ACC112 (cell line): ENCODE results near the gene TP53I11.

Experiments
- H2AFZ ChIP-seq: fragments of 200-600 bp; sonication (generic); one replicate; pipeline ENCODE4 v1.6.0; 2017; ENCODE audit warnings: antibody characterized with exemption, low read length; ENCODE audit not compliant: unreplicated experiment
- H3K27ac ChIP-seq: fragments of 200-600 bp; sonication (generic); 2 replicates; pipeline ENCODE4 v1.5.1; 2014; ENCODE audit warnings: low read depth, mild to moderate bottlenecking, antibody characterized with exemption, low read length, moderate library complexity
- H3K27me3 ChIP-seq: fragments of 200-600 bp; sonication (generic); 2 replicates; pipeline ENCODE4 v1.6.1; 2014; ENCODE audit warnings: mild to moderate bottlenecking, antibody characterized with exemption, low read length, moderate library complexity, mixed read lengths; ENCODE audit not compliant: insufficient read depth
- H3K36me3 ChIP-seq: fragments of 200-600 bp; sonication (generic); 2 replicates; pipeline ENCODE4 v1.6.1; 2016; ENCODE audit warnings: mild to moderate bottlenecking, antibody characterized with exemption, low read length, moderate library complexity, mixed read lengths; ENCODE audit not compliant: insufficient read depth
- H3K4me1 ChIP-seq: fragments of 200-600 bp; sonication (generic); one replicate; pipeline ENCODE4 v1.6.1; 2016; ENCODE audit warnings: low read length, mixed read lengths; ENCODE audit not compliant: insufficient read depth, unreplicated experiment, control insufficient read depth
- H3K4me3 ChIP-seq: fragments of 200-600 bp; sonication (generic); 2 replicates; pipeline ENCODE4 v1.5.1; 2014; ENCODE audit warnings: mild to moderate bottlenecking, low read depth, low read length
- H3K79me2 ChIP-seq: fragments of 200-600 bp; sonication (generic); one replicate; pipeline ENCODE4 v1.6.0; 2016; ENCODE audit warnings: low read length; ENCODE audit not compliant: control insufficient read depth, unreplicated experiment, insufficient read depth

Gene TP53I11

GRCh38 chr11:44912270-44912987 lies 38.3 kb downstream of the TP53I11 start:
- Histone ChIP-seq H3K36me3 (no peaks in the 10 kb centered on the region), H3K27me3 (0 out of 2 replicates have a peak, but pooled peaks cover 4% of the 10 kb centered on the region), H3K79me2 (no peaks in the 10 kb centered on the region), H3K27ac (no peak overlapping the region), H3K4me3 (no peak overlapping the region), H3K4me1 (peaks cover 7% of the 10 kb centered on the region), H2AFZ (no peak overlapping the region)

GRCh38 chr11:44911029-44911814 lies 39.5 kb downstream of the TP53I11 start:
- no peak overlapping the region for H3K27ac ChIP-seq
- H3K27me3 ChIP-seq: 0 out of 2 replicates have a peak, but pooled peaks cover 4% of the 10 kb centered on the region
- H3K4me1 ChIP-seq: peaks cover 7% of the 10 kb centered on the region
- peak overlapping the region; percentile 53 for H2AFZ ChIP-seq
- H3K36me3 ChIP-seq: no peaks in the 10 kb centered on the region
- no peaks in the 10 kb centered on the region for H3K79me2 ChIP-seq
- H3K4me3 ChIP-seq: peak overlapping the region; percentile 42; the same call in 1 of the 2 replicates

GRCh38 chr11:44910591-44910990 lies 40.1 kb downstream of the TP53I11 start:
- Histone ChIP-seq H3K79me2 (no peaks in the 10 kb centered on the region), H3K27me3 (0 out of 2 replicates have a peak, but pooled peaks cover 9% of the 10 kb centered on the region), H3K27ac (no peak overlapping the region), H3K4me1 (peaks cover 7% of the 10 kb centered on the region), H3K36me3 (no peaks in the 10 kb centered on the region), H2AFZ (no peak overlapping the region), H3K4me3 (no peak overlapping the region)

DNA sequence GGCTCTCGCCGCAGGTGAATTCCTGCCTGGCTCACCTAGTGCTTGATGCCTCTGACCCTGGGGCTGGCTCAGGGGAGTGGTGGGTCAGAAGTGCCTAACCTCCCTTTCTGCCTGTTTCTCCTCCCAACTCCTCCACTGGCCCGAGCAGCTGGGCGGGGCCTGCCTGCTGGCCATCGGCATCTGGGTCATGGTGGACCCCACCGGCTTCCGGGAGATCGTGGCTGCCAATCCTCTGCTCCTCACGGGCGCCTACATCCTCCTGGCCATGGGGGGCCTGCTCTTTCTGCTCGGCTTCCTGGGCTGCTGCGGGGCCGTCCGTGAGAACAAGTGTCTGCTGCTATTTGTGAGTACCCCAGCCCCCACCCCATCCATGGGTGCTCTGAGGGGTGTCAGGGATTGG lies 41.1 kb downstream of the TP53I11 start:
- H3K4me1 ChIP-seq: peaks cover 7% of the 10 kb centered on the region

GRCh38 chr11:44906649-44907048 lies 44.0 kb downstream of the TP53I11 start:
- Histone ChIP-seq H3K36me3 (no peaks in the 10 kb centered on the region), H3K27ac (no peak overlapping the region), H3K27me3 (peaks cover 16% of the 10 kb centered on the region; the same call in 1 of the 2 replicates)

More for the DNA sequence above, 41.1 kb downstream of the TP53I11 start:
- Histone ChIP-seq H3K27me3 (0 out of 2 replicates have a peak, but pooled peaks cover 10% of the 10 kb centered on the region), H3K36me3 (no peaks in the 10 kb centered on the region), H3K27ac (no peak overlapping the region), H3K79me2 (no peaks in the 10 kb centered on the region), H2AFZ (no peak overlapping the region), H3K4me3 (no peak overlapping the region)

GRCh38 chr11:44905131-44905866 lies 45.4 kb downstream of the TP53I11 start:
- Histone ChIP-seq H3K36me3 (no peaks in the 10 kb centered on the region), H2AFZ (no peak overlapping the region), H3K27me3 (peaks cover 16% of the 10 kb centered on the region; the same call in 1 of the 2 replicates), H3K79me2 (no peaks in the 10 kb centered on the region), H3K4me1 (no peaks in the 10 kb centered on the region), H3K4me3 (no peak overlapping the region), H3K27ac (no peak overlapping the region)

More at GRCh38 chr11:44906649-44907048, 44.0 kb downstream of the TP53I11 start:
- peaks cover 7% of the 10 kb centered on the region for H3K4me1 ChIP-seq
- H3K4me3 ChIP-seq: no peak overlapping the region
- H2AFZ ChIP-seq: no peak overlapping the region
- H3K79me2 ChIP-seq: no peaks in the 10 kb centered on the region

DNA sequence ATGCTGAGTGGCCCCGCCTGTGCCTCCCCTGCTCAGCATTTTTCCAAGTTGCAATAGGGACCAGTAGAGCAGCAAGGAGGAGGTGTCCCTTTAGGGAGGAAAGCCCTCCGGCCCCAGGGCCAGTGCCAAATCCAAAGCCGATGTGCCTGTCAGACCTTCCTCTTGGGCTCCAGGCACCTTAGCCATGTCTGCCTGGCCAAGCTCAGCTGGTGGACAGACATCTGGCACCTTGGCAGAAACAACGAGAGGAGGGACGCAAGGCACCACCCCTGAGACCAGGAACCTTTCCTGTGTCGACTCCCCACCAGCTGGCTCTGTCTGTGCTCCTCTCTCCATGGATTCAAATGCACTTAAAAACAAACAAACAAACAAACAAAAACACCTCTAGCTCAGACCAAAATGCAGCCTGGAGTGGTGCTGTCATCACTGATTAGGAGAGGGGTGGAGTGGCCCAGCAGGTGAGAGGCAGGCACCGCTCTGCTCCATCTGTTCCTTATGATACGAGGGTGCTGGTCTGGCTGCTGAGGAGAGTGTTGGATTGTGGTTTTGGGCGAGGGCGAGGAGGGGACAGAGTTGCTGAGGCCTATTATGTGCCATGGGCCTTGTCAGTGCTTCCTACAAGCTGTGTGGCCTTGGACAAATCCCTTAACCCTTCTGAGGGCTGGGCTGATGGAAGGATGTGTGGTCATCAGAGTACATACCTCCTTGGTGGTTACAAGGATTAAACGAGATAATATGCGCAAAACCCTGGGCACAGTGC lies 46.2 kb downstream of the TP53I11 start:
- H3K27me3 ChIP-seq: peaks cover 16% of the 10 kb centered on the region; the same call in 1 of the 2 replicates
- H3K36me3 ChIP-seq: no peaks in the 10 kb centered on the region
- no peak overlapping the region for H3K4me3 ChIP-seq
- H2AFZ ChIP-seq: no peak overlapping the region
- H3K79me2 ChIP-seq: no peaks in the 10 kb centered on the region
- H3K4me1 ChIP-seq: no peaks in the 10 kb centered on the region
- no peak overlapping the region for H3K27ac ChIP-seq

DNA sequence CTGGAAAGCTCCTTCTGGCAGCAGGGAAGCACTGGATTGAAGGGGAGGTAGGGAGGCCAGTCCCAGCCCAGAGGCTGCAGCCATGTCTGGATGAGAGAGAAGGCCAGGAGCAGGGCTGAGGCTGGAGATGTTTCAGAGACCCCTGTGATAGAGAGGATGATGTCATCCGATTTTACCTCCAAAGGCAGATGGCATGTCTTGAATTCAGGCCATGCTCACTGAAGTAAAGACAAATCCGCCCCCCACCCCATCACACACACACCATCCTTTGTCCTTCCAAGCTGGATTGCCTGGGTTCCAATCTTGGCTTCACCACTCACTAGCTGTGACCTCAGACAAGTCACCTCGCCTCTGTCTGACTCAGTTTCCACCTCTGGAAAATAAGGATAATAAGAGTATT lies 47.2 kb downstream of the TP53I11 start:
- Histone ChIP-seq H3K4me1 (no peaks in the 10 kb centered on the region), H3K79me2 (no peaks in the 10 kb centered on the region), H2AFZ (no peak overlapping the region), H3K27ac (no peak overlapping the region), H3K36me3 (no peaks in the 10 kb centered on the region), H3K4me3 (no peak overlapping the region), H3K27me3 (peaks cover 11% of the 10 kb centered on the region; the same call in 1 of the 2 replicates)

DNA sequence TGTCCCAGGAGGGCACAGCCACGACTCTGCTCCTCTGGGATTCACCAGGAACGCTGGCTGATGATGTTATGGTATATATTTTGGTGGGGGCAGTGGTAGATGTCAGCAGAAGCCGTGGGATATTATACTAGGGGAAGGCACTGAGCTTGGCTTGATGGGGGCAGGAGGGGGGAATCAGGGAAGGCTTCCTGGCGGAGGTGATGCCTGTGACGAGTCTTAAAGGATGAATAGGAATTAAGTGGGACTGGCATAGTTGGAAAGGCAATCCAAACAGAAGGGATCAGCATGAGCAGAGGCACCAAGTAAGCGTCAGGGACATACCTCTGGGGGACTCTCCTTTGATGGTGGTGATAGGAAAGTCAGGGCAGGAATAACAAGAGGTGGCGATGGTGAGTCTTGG lies 47.6 kb downstream of the TP53I11 start:
- Histone ChIP-seq H3K27me3 (peaks cover 11% of the 10 kb centered on the region; the same call in 1 of the 2 replicates), H2AFZ (no peak overlapping the region), H3K79me2 (no peaks in the 10 kb centered on the region), H3K27ac (no peak overlapping the region), H3K36me3 (no peaks in the 10 kb centered on the region), H3K4me3 (no peak overlapping the region), H3K4me1 (no peaks in the 10 kb centered on the region)

- no peaks in the 10 kb centered on the region for H3K79me2 ChIP-seq
- no peak overlapping the region for H2AFZ ChIP-seq
- no peaks in the 10 kb centered on the region for H3K4me1 ChIP-seq
- H3K36me3 ChIP-seq: no peaks in the 10 kb centered on the region
- no peak overlapping the region for H3K27ac ChIP-seq
- no peak overlapping the region for H3K4me3 ChIP-seq
- peaks cover 11% of the 10 kb centered on the region; the same call in 1 of the 2 replicates for H3K27me3 ChIP-seq
Measured at GRCh38 chr11:44901786-44902185, 48.9 kb downstream of the TP53I11 start.
